PC-9 (cell line): ENCODE measurements around the gene SYT8. TPM values are rescaled to one million over a fixed set of nuclear protein-coding genes. Genes with fewer than 3 reads are reported as not detected.

Experiments
- BruUV-seq: library from RNA; stranded (reverse); fragments of 400-500 nt; replicated peaks from 2 replicates; lab custom pipeline; 2021; lab: Mats Ljungman, UMichigan
- CTCF ChIA-PET: fragments of 300-600 bp; sonication (Branson Sonifier 250); formaldehyde crosslinking; loops from one replicate; lab custom pipeline; 2022; ENCODE audit warnings: antibody characterized with exemption; lab: Charles Lee
- POLR2A ChIA-PET: fragments of 300-600 bp; sonication (Branson Sonifier 250); formaldehyde crosslinking; loops from one replicate; lab custom pipeline; 2022; ENCODE audit warnings: antibody characterized with exemption; ENCODE audit not compliant: unreplicated experiment; lab: Charles Lee
- DNase-seq, 2 experiments: peaks; one replicate each; pipeline versions ENCODE4 v3.0.0 to v3.0.0-alpha.2; 2015 to 2022; ENCODE audit warnings: mixed read lengths in 1 of 2
- H2AFZ ChIP-seq: fragments of 200-600 bp; sonication (generic); 2 replicates; pipeline ENCODE4 v1.8.1; 2017; ENCODE audit warnings: antibody characterized with exemption
- H3F3A ChIP-seq: fragments of 200-600 bp; sonication (generic); 2 replicates; pipeline ENCODE4 v1.8.1; 2017; ENCODE audit warnings: antibody characterized with exemption, mild to moderate bottlenecking, low read depth; ENCODE audit not compliant: insufficient read depth
- H3K27ac ChIP-seq: fragments of 200-600 bp; sonication (generic); 2 replicates; pipeline ENCODE4 v1.6.1; 2016; ENCODE audit warnings: mixed run types
- H3K27me3 ChIP-seq: fragments of 200-600 bp; sonication (generic); 2 replicates; pipeline ENCODE4 v1.6.1; 2016; ENCODE audit warnings: low read depth, mixed run types; ENCODE audit not compliant: insufficient read depth
- H3K36me3 ChIP-seq: fragments of 200-600 bp; sonication (generic); 2 replicates; pipeline ENCODE4 v1.6.1; 2016; ENCODE audit warnings: low read depth, mixed run types
- H3K4me1 ChIP-seq: fragments of 200-600 bp; sonication (generic); replicated peaks from 2 replicates; pipeline ENCODE4 v1.6.1; 2016; ENCODE audit warnings: mixed run types; ENCODE audit not compliant: insufficient read depth
- H3K4me2 ChIP-seq: fragments of 200-600 bp; sonication (generic); 2 replicates; pipeline ENCODE4 v1.6.1; 2017; ENCODE audit warnings: mixed run types
- H3K4me3 ChIP-seq: fragments of 200-600 bp; sonication (generic); 2 replicates; pipeline ENCODE4 v1.6.1; 2016; ENCODE audit warnings: mixed run types
- H3K79me2 ChIP-seq: fragments of 200-600 bp; sonication (generic); 2 replicates; pipeline ENCODE4 v1.6.1; 2017; ENCODE audit warnings: low read depth, mixed run types
- H3K9me2 ChIP-seq: fragments of 200-600 bp; sonication (generic); 2 replicates; pipeline ENCODE4 v1.8.1; 2017; ENCODE audit warnings: mild to moderate bottlenecking; ENCODE audit not compliant: insufficient read depth
- H3K9me3 ChIP-seq: fragments of 200-600 bp; sonication (generic); 2 replicates; pipeline ENCODE4 v1.8.1; 2016; ENCODE audit warnings: low read depth; ENCODE audit not compliant: insufficient read depth
- H4K20me1 ChIP-seq: fragments of 200-600 bp; sonication (generic); 2 replicates; pipeline ENCODE4 v1.8.1; 2017; ENCODE audit not compliant: insufficient read depth
- CTCF ChIP-seq: fragments of 200-600 bp; sonication (generic); conservative IDR thresholded peaks from 2 replicates; pipeline ENCODE4 v1.6.1; 2017; ENCODE audit warnings: mixed run types, antibody characterized with exemption, mild to moderate bottlenecking, moderate library complexity
- EZH2 ChIP-seq: fragments of 200-600 bp; sonication (generic); IDR thresholded peaks from 2 replicates; pipeline ENCODE4 v1.8.0; 2017; ENCODE audit warnings: antibody characterized with exemption, low read depth
- intact Hi-C: fragments of 100-400 bp; cut with micrococcal nuclease; formaldehyde crosslinking; loops from one replicate; pipeline ENCODE4 v1.10.0; 2022; ENCODE audit not compliant: unreplicated experiment
- total RNA-seq: library from RNA; stranded (reverse); gene quantifications from 2 replicates; pipeline ENCODE4 v1.2.3, GENCODE V29; 2021

The SYT8 gene
- total RNA-seq, 1 experiment from 2014 or later, result 8.9 TPM

- Histone ChIP-seq H3K36me3 (no peaks in the 10 kb centered on the region), H3K9me2 (no peaks in the 10 kb centered on the region), H3F3A (no peaks in the 10 kb centered on the region), H3K4me3 (no peak overlapping the region), H4K20me1 (no peaks in the 10 kb centered on the region), H2AFZ (no peak overlapping the region), H3K27ac (no peak overlapping the region), H3K4me2 (no peak overlapping the region), H3K9me3 (no peaks in the 10 kb centered on the region), H3K4me1 (peaks cover 2% of the 10 kb centered on the region; the same call in 1 of the 2 replicates), H3K79me2 (no peaks in the 10 kb centered on the region), H3K27me3 (no peaks in the 10 kb centered on the region)
- intact Hi-C loops, result no loop called here
- no TSS peak for BruUV-seq
- no peak for DNase-seq
- CTCF ChIA-PET, result interaction anchor here (0.6 kb wide), 1 partner anchor 38 kb away, joined by 11 read pairs; no protein-coding TSS in a partner anchor
- POLR2A ChIA-PET, result no interaction called here
- TF ChIP-seq CTCF, result no peak
Observed at GRCh38 chr11:1839924-1840779, 5.4 kb downstream of the SYT8 start.

- no peak overlapping the region for H2AFZ ChIP-seq
- no peaks in the 10 kb centered on the region; the same call in 1 of the 2 replicates for H3K4me1 ChIP-seq
- no peaks in the 10 kb centered on the region for H3K9me3 ChIP-seq
- no peaks in the 10 kb centered on the region for H3F3A ChIP-seq
- no peaks in the 10 kb centered on the region for H3K36me3 ChIP-seq
- ChIA-PET CTCF (no interaction called here), POLR2A (no interaction called here)
- no peaks in the 10 kb centered on the region for H3K9me2 ChIP-seq
- no peak for DNase-seq
- no peaks in the 10 kb centered on the region for H4K20me1 ChIP-seq
- H3K79me2 ChIP-seq, result no peaks in the 10 kb centered on the region
- no peak overlapping the region for H3K4me2 ChIP-seq
- no peak overlapping the region for H3K27ac ChIP-seq
- H3K27me3 ChIP-seq, result no peaks in the 10 kb centered on the region
- intact Hi-C loops, result no loop called here
- no peak for TF ChIP-seq EZH2
- TF ChIP-seq CTCF, result no peak
- no TSS peak for BruUV-seq
- H3K4me3 ChIP-seq, result no peak overlapping the region
Observed at GRCh38 chr11:1840780-1841480, 6.1 kb downstream of the SYT8 start.

- H2AFZ ChIP-seq, result no peak overlapping the region
- H3K4me3 ChIP-seq, result no peak overlapping the region
- no peaks in the 10 kb centered on the region for H3K9me2 ChIP-seq
- intact Hi-C loops, result no loop called here
- BruUV-seq, result no TSS peak
- DNase-seq, result no peak
- POLR2A ChIA-PET, result no interaction called here
- TF ChIP-seq EZH2 (no peak), CTCF (no peak)
- CTCF ChIA-PET, result no interaction called here
- H3F3A ChIP-seq, result no peaks in the 10 kb centered on the region
- H3K27me3 ChIP-seq, result no peaks in the 10 kb centered on the region
- H3K79me2 ChIP-seq, result no peaks in the 10 kb centered on the region
- no peaks in the 10 kb centered on the region for H3K36me3 ChIP-seq
- no peak overlapping the region for H3K27ac ChIP-seq
- H3K4me1 ChIP-seq, result no peaks in the 10 kb centered on the region; the same call in 1 of the 2 replicates
- H4K20me1 ChIP-seq, result no peaks in the 10 kb centered on the region
- no peak overlapping the region for H3K4me2 ChIP-seq
- H3K9me3 ChIP-seq, result no peaks in the 10 kb centered on the region
Observed at GRCh38 chr11:1841511-1842148, 6.8 kb downstream of the SYT8 start.
